Measurements from ENCODE around the gene WNK1.
"Not testable (repeated sequence)": the region's sequence is repeated elsewhere in the genome, so short reads cannot be mapped to it uniquely, and the experiment has no call there.

WNK1 gene

GRCh38 chr12:817941-818600, 65.7 kb downstream of the WNK1 start:
- no peak for DNase-seq (ENCODE audit: low spot score)

- DNase-seq (ENCODE audit: low spot score) = no peak
These were observed 66.4 kb downstream of the WNK1 start for GRCh38 chr12:818733-819132.

DNA sequence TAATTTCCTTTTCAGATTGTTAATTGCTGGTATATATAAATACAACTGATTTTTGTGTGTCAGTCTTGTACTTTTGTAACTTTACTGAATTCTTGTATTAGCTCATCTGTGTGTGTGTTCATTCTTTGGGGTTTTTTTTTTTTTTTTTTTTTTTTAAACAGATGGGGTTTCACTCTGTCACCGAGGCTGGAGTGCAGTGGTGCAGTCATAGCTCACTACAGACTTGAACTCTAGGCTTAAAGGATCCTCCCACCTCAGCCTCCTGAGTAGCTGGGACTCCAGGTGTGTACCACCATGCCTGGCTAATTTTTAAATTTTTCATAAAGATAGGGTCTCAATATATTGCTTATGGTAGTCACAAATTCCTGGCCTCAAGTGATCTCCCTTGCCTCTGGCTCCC, 68.0 kb downstream of the WNK1 start:
- no peak for DNase-seq (ENCODE audit: low spot score)

DNA sequence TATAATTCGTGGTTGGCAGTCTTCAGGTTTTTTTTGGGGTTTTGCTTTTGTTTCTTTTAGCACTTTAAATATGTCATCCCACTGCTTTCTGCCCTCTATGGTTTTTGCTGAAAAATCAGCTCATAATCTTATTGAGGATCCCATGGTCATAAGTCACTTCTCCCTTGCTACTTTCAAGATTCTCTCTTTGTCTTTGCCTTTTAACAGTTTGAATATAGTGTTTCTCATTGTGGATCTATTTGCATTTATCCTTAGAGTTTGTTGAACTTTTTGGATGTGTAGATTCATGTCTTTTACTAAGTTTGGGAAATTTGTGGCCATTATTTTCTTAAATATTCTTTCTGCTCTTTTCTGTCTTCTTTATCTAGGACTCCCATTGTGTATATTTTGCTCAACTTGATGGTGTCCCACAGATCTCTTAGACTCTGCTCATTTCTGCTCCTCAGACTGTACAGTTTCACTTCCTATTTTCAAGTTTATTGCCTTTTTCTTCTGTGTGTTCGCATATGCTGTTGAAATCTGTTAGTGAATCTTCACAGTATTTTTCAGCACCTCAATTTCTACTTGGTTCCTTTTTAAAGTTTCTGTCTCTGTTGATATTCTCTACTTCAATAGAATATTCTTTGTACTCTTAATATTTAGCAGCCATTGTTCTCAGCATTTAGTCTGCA, 70.8 kb downstream of the WNK1 start:
- no peak for DNase-seq (ENCODE audit: low spot score)

- DNase-seq (ENCODE audit: low spot score) = no peak
These were observed 74.0 kb downstream of the WNK1 start for GRCh38 chr12:826331-826730.

DNA sequence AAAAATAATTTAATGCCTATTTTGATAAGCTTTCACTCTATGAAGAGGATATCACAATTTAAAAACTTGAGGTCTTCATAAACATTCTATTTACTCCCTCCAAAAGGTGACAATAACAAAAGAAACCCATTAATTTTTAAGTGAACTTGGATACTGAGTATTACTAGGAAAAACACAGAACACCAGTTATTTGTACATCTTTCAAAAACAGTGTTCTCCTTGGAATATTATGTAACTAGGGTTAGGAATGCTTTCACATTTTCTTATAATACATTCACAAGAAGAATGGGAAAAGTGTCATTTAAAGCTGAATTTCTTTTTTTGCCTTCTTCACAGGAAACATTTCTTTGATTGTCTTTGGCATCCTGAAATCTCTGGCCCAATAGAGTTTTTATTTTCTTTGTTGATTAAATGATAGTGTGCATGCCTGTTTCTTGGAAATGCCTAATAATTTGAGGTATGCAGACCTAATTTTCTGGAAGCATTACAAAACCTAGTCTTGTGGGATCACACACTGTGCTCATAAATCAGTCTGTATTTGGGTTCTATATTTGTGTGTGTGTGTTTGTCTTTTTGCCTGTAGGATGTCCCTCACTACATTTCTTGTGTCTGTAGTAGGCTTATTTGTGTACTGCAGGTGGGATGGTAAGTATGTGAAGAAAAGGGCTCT, 76.5 kb downstream of the WNK1 start:
- DNase-seq (ENCODE audit: low spot score) = no peak

GRCh38 chr12:830111-830867, 77.9 kb downstream of the WNK1 start:
- DNase-seq (ENCODE audit: low spot score) = no peak

DNA sequence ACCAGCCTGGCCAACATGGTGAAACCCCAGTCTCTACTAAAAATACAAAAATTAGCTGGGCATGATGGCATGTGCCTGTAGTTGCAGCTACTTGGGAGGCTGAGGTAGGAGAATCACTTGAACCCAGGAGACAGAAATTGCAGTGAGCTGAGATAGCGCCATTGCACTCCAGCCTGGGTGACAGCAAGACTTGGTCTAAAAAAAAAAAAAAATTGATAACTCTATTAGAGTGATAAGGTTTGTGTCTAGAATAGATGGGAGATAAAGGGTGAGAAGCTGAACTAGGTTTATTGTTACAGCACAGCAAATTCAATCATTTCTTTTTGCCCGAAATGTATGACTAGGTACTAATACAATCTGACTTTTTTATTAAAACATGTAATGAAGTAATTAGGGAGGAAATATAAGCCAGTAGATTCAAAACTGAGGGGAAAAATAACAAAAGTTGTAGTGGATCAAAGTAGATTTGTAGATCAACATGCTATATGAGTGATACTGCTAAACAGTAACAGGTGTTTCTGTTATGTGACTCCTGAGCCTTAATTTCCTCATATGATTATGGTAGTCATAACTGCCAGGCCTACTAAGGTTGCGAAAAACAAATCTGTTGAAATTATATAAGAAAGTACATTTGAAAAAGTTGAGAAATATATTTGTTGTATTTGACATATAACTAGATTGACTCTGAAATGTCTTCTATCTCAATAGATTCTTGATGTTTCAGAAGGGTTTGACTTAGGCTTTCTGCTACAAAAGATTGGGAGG, 83.6 kb downstream of the WNK1 start:
- DNase-seq (ENCODE audit: low spot score) = no peak

DNA sequence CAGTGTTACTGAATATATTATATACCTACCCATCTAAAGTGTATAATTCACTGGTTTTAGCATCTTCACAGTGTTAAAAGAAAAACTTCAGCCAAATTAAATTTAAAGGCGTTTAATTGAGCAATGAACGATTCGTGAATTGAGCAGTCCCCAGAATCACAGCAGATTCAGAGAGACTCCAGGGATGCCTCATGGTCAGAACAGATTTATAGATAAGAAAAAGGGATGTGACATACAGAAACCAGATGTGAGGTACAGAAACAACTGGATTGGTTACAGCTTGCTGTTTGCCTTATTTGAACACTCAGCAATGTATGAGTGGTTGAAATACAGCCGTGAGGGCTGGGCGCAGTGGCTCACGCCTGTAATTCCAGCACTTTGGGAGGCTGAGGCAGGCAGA, 84.6 kb downstream of the WNK1 start:
- DNase-seq (ENCODE audit: low spot score) = no peak

DNA sequence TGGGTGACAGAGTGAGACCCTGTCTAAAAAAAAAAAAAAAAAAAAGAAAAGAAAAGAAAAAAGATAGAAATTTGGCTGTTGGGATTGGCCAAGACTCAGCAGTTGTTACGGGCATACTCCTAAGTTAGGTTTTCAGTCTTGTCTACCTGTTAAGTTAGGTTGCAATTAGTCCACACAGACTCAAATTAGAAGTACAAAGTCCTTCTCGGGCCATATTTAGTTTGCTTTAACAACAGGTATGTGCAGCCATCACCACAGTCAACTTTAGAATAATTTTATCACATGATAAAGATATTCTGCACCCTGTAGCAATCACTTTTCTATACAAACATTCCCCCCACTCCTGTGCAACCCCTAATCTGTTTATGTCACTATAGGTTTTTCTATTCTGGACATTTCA, 85.2 kb downstream of the WNK1 start:
- DNase-seq (ENCODE audit: low spot score) = no peak

- no peak for DNase-seq (ENCODE audit: low spot score)
These were observed 91.2 kb downstream of the WNK1 start for GRCh38 chr12:843609-844008.

GRCh38 chr12:846421-846820, 94.0 kb downstream of the WNK1 start:
- no peak for DNase-seq (ENCODE audit: low spot score)

GRCh38 chr12:848173-848865, 95.9 kb downstream of the WNK1 start:
- DNase-seq (ENCODE audit: low spot score) = no peak

DNA sequence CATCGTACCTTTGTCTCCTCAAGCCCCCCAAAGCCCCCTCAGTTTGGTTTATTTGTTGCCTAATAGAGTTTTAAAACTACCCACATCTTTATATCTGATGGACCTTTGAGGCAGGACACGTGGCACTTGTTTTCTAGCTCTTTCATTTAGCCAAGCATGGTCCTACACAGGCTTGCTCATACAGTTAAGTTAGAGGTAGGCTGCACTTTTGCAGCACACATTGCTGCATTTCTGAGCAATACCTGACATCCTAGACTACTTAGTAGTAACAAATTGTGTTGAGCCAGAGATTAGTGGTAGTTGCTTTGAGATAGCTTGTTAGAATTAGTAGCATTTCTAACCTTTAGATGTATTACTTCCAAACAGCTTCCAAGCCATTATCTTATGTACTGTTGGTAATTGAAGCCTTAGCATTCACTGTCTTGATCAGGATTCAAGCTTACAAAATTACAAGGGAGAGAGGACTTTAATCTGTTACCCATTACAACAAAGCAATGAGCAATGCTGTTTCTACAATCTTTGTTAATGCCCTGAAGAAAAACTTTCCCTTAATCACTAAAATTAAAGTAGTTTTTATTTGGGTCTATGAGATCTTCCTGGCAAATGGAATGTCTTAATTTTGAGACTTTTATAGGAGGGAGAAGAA, 96.6 kb downstream of the WNK1 start:
- no peak for DNase-seq (ENCODE audit: low spot score)

GRCh38 chr12:849733-850437, 97.5 kb downstream of the WNK1 start:
- DNase-seq (ENCODE audit: low spot score) = not testable (repeated sequence)

GRCh38 chr12:851343-851742, 99.0 kb downstream of the WNK1 start:
- no peak for DNase-seq (ENCODE audit: low spot score)

DNA sequence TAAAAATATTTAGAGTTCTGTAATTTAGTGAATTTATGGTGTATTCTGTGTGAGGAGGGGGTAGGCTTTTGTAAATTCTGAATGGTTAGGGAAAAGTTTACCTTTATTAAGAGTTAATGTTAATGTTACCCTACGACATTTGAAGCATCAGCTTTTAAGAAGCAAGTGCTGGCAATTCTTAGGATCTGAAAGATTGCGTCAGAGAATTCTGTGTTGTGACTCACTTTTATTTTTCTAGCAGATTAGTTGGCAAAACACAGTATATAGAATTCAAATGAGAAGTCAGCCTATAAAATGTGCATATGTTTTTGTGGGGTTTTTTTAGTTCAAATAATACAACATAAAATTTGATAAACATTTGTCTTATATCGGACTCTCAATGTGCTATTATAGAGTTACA, 99.5 kb downstream of the WNK1 start:
- no peak for DNase-seq (ENCODE audit: low spot score)

DNA sequence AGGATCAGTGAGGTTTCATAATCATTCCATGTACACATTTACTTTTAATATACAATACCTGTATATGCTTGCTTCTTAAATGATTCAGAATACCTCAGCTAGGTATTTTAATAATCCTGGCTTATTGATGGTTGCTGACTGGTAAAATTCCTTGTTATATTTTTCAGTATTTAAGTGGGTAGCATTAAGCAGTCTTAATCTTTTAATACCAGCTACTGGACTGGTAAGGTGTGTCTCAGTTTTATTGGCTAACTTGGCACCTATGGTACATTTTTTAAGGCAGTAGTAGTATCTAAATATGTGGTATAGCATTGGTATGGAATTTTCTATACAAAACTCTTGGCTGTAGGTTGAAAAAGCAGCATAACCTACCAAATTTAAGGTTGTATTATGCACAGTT, 100.5 kb downstream of the WNK1 start:
- DNase-seq (ENCODE audit: low spot score) = no peak

DNA sequence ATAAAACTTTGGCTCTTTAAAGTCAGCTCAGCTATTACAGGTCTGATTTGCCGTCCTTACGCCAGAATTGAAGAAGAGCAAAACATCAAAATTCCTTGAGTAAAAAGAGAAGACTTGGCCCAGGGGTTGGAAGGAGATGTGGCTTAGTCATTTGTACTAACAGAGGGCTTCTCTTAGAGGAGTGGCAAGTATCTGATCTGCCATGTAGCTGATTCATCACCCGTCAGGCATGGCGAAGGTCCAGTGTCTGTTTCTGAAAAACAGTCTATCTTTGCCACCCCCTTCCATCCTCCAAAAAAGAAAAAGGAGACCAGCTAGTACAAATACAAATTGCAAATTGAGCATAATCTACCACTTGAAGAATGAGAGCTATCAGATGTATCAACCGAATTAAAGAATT, 105.2 kb downstream of the WNK1 start:
- no peak for DNase-seq (ENCODE audit: low spot score)

DNA sequence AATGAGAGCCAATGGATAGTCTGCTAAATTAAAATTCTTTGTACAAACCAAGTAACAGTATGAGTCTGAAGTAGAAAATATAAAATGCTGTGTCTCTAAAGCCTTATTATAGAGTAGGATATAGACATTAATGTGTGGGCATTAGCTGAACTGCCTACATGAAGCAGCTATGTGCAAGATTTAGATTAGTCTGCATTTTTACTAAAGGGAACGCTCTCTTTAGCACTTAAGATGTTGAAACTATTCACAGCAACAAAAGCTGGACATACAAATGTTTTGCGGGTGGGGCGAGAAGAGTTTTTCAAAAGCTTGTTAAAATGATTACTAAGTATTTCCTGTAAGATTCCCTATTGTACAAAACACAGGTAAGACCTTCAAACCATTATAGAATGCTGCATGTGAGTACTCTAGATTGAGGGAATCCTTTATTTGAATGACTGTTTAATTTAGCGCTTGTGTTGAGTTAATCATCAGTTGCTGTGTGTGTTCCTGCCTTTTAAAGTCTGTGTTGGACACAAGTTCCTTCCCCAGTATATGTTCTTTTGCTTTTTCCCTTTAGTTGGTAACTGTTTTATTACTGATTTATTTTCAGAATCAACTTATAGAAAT, 110.0 kb downstream of the WNK1 start:
- no peak for DNase-seq (ENCODE audit: low spot score)

All from putamen (tissue), 1 donor.